Stimulated activated CD8-positive, alpha-beta memory T cell treated with anti-CD3 and anti-CD28 coated beads, Interleukin-7, amount 100 ng/mL, for 1 hour (primary cell): Measurements from ENCODE around the gene FLRT1.
A peak's percentile ranks its signal among the peaks of the same experiment; 100 is the strongest.

Experiments
- DNase-seq, 2 donors: peaks; one replicate each; pipeline ENCODE4 v3.0.0-alpha.2; 2020; ENCODE audit warnings: low read depth in 2 of 2

The FLRT1 gene

GRCh38 chr11:64035576-64035975 is at the start of gene FLRT1:
Gene FLRT1, plus strand, starts transcription at chr11:64035931. Its CDS starts 80,337 bp downstream, at chr11:64116268.
- DNase-seq = no peak

DNA sequence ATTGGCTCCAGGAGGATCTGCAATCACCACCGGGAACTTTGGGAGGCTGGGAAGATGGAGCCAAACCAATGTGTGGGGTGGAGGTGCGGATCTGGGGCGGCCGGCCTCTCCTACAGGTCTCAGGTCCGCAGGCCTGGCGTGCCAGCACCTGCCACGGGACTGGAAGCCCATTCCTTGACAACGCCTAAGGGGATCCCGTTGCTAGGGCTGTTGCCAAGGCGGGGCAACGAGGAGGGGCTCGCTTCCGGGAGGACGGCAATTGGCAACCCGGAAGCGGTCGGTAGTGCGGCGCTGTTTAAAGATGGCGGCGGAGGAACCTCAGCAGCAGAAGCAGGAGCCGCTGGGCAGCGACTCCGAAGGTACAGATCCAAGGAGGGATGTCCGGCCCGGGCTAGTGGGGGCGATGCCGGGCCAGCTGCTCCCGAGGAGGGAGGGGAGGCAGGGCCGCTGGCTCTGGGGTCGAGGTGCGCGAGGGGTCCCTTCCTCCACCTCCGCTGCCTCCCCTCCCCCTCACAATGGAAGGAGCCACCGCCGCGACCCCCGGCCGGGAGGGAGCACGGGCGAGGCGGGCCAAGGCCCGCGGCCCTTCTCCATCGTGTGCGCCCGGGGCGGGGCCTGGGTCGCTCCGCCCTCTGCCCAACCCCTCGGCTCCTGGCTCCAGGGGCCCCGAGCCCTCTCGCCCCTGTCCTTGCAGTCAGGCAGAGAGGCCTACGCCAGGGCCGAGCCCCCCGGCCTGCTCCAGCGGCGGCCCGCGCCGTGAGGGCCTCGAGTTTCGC is 49.4 kb upstream of the FLRT1 start, which contains the start of gene OTUB1:
OTUB1 (plus strand) TSS at position 283 of the 776 bp plus-strand sequence; CDS start at position 302, 19 bp downstream.
- peak; percentile 71 to 73 for DNase-seq

- no peak for DNase-seq
Measured at GRCh38 chr11:63986932-63987513, 48.7 kb upstream of the FLRT1 start.

DNA sequence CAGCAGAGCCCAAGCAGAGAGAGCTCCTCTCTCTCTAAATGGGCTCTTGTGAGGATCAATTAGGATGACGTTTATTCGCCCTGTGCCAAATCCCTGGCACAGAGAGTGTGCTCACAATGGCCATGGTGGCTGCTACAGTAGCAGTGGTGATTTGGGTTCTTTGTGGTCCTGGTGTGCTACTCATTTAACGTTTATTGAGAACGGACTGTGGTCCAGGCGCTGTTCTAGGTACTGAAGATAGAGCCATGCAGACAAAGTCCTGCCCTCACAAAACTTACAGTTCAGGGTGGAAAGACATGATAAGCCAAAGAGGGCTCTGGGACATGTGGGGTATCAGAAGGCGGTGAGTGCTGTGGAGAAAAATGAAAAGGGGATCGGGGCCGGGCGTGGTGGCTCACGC is 44.2 kb upstream of the FLRT1 start:
- DNase-seq = no peak

- no peak for DNase-seq
Measured at GRCh38 chr11:63993100-63993499, 42.6 kb upstream of the FLRT1 start.

GRCh38 chr11:63993993-63994392 is 41.7 kb upstream of the FLRT1 start:
- DNase-seq = no peak

DNA sequence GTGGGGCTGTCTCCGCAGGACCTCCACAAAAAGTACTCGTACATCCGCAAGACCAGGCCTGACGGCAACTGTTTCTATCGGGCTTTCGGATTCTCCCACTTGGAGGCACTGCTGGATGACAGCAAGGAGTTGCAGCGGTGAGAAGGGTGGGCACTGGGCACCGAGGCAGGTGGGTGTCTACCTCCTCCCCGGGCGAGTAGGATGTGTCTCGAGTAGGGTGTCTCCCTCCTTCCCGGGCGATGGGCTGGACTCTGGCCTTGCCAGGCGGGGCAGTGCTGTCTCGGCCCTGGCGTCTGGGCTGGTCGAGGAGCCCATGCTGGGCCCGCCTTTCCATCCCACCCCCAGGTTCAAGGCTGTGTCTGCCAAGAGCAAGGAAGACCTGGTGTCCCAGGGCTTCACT is 39.2 kb upstream of the FLRT1 start:
- DNase-seq = no peak

DNA sequence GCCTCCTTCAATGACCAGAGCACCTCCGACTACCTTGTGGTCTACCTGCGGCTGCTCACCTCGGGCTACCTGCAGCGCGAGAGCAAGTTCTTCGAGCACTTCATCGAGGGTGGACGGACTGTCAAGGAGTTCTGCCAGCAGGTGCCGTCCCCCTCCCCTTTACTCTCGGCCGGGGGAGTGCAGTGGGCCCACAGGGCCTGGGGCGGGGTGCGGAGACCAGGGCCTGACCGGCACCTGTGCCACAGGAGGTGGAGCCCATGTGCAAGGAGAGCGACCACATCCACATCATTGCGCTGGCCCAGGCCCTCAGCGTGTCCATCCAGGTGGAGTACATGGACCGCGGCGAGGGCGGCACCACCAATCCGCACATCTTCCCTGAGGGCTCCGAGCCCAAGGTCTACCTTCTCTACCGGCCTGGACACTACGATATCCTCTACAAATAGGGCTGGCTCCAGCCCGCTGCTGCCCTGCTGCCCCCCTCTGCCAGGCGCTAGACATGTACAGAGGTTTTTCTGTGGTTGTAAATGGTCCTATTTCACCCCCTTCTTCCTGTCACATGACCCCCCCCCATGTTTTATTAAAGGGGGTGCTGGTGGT is 38.5 kb upstream of the FLRT1 start:
- DNase-seq = no peak

- DNase-seq = no peak
Measured at GRCh38 chr11:63997801-63998337, 37.9 kb upstream of the FLRT1 start.

DNA sequence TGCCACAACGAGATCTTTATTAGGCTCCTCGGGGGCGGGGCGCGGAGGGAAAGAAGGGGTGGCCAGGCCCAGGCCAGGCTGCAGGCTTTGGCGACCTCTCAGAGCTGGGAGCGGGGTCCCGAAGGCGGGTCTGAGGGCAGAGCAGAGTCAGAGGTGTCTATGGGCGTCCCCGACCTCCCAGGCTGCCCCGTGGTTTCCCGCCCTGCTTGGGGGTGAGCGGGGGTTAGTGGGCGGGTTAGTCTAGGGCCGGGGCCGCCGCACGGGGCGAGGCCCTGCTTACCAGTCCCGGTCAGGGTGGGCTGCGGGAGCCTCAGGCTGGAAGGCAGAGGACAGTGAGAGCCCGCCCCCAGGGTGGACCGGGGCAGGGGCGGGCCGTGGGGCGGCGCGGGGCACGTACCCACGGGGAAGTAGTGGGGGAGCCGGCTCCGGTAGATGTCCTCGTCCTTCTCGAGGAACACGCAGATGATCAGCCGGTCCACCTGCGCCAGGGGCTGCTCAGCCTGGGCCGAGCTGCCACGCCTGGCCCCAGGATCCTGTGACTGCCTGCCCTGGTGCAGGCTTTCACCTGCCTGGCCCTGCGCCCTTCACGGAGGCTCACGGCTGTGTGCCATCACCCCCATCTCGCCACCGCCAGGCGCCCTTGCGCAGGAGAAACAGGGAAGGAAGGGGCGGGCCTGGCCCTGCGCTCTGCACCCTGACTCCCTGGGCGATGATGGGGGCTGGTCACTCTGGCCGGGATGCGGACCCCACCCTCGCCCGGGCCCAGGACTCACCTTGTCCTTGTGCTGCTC is 37.0 kb upstream of the FLRT1 start:
- DNase-seq = no peak

GRCh38 chr11:63999349-64000025 is 36.2 kb upstream of the FLRT1 start:
- DNase-seq = peak; percentile 24 to 37

GRCh38 chr11:64000026-64000739 is 35.5 kb upstream of the FLRT1 start:
- DNase-seq = peak; percentile 27 to 41

DNA sequence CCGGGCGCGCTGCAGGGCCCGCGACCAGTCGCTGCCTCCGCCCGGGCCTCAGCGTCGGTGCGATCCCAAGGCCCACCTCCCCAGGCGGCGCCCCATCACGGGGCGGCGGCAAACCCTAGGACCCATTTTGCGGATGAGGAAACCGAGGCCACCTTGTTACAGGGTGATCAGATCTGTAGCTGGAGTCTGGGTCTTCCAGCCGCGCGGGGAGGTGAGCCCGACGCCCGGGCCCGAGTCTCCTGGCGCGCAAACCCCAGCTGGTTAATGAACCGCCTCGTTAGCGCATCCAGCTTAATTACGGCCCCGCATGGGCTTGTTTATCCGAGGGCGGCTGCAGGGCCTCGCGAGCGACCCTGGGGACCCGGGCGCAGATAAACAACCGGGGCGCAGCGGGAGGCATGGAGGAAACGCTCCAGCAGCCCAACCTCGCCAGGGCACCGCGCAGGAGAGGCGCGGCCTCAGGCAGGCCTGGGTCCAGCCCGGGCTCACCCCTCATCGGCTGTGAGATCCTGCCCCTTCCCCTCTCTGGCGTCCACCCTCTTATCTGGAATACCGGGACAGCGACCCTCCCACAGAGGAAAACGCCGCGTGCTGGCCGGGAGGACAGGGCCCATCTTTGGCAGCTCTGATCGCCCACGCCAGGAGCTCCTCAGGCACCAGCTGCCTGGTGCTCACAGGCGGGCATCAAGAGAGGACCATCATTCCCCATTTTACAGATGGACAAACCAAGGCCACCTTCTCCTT is 34.8 kb upstream of the FLRT1 start:
- no peak for DNase-seq

DNA sequence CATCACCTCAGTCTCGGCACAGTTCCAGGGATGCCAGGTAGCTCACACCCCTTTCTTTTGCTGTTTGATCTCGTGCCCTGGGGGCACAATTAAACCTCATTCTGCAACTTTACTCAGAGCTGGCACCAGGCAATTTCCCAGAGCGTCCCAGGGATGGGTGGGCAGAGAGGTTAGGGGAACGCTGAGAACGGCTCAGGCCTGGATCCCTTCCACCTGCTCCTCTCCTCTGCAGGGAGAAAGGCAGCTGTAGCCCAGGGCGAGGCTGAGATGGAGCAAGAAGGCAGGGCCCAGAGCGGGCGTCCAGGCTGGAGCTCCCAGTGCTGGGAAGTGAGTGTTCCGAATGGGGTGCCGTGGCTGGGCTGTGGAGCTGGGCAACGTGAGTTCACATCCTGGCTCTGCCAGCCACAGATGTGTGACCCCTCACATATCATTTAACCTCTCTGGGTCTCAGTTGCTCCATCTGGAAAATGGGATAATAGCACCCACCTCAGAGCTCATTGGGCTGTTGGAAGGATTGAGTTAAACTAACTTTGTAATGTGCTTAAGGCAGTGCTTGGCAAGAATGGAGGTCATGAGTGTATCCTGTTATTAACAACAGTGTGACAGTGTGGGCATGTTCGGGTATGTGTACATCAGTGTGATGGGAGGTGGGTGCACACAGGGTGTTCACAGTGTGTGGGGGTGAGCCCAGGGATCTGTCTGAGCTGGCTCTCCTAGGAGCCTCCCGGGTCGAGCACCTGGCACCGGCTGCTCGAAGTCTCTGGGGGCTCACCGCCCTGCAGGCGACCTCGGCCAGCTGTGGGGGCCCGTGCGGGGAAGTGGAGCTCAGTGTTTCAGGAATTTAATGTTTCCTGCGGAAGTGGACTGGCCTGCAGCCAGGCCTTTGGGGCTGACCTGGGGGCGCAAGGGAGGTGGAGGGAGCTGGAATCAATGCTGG is 34.0 kb upstream of the FLRT1 start:
- no peak for DNase-seq

DNA sequence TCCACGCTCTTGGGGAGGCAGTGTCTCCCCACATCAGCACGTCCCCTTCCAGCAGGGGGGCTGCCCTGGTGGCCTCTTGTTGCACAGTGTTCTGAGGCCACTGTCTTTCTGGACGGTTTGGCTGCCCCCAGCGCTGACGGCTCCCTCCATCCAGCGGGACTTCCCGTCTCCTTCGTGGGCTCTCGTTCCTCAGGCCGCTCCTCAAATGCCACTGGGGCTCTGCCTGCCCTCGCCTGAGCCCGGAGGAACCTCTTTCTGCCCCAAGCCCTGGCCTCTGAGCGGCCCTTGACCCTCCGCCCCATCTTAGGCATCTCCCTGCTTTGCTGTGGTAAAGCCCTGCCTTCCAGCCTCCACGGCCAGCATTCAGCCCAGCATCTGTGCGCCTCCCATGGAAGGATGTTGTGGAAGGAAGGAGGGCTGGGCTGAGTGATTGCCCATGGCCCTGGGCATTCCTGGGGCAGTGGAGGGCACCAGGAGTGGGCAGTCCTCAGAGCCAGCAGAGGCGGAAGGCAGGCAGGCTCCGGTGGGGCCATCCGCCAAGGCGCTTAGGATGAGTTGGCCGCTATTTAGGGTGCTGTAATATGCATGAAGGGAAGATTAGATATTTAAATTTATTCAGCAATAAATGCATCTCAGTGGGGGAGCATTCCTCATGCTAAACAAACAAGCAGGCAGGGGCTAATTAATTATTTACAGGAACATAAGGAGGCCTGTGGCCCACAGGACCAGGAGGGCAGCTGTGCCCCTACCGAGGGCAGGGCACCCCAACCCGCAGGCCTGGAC is 31.7 kb upstream of the FLRT1 start:
- no peak for DNase-seq

- no peak for DNase-seq
Measured at GRCh38 chr11:64004590-64004984, 31.1 kb upstream of the FLRT1 start.

DNA sequence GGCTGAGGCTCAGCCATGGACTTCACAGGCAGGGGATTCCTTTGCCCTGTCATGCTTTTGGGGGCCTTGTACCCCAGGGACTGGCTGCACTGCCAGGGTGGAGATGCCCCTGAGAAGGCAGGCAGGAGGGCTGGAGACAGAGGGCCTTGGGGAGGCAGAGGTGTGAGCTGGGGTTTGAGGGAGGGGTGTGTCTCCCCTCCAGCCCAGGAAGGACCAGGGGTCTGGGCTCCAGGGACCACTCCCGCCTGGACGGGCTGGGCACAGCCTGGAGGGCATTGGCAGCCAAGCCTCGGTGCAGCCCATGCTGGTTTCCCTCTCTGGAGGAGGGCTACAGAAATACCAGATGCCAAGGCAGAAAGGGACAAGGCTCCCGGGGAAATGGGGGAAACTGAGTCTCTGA is 30.0 kb upstream of the FLRT1 start:
- no peak for DNase-seq

- DNase-seq = no peak
Measured at GRCh38 chr11:64006398-64006797, 29.3 kb upstream of the FLRT1 start.
